ENCODE results near the gene SEC14L6.

The SEC14L6 gene

GRCh38 chr22:30531651-30532608 lies 14.6 kb downstream of the SEC14L6 start:
- no peak for FAIRE-seq

GRCh38 chr22:30526656-30527055 lies 19.9 kb downstream of the SEC14L6 start:
- no peak for FAIRE-seq

- no peak for FAIRE-seq
These were observed 22.7 kb downstream of the SEC14L6 start for GRCh38 chr22:30523646-30524489.

GRCh38 chr22:30521368-30522156 lies 25.0 kb downstream of the SEC14L6 start:
- FAIRE-seq = no peak

GRCh38 chr22:30519842-30520425 lies 26.6 kb downstream of the SEC14L6 start:
- FAIRE-seq = no peak

- no peak for FAIRE-seq
These were observed 29.8 kb downstream of the SEC14L6 start for GRCh38 chr22:30516731-30517130.

- no peak for FAIRE-seq
These were observed 30.3 kb downstream of the SEC14L6 start for GRCh38 chr22:30516273-30516672.

GRCh38 chr22:30514252-30514651 lies 32.3 kb downstream of the SEC14L6 start:
- no peak for FAIRE-seq

GRCh38 chr22:30513462-30513861 lies 33.1 kb downstream of the SEC14L6 start:
- FAIRE-seq = no peak

GRCh38 chr22:30511911-30512310 lies 34.6 kb downstream of the SEC14L6 start:
- no peak for FAIRE-seq

- FAIRE-seq = no peak
These were observed 35.4 kb downstream of the SEC14L6 start for GRCh38 chr22:30511109-30511508.

GRCh38 chr22:30508216-30508615 lies 38.3 kb downstream of the SEC14L6 start:
- FAIRE-seq = no peak

GRCh38 chr22:30507670-30508069 lies 38.9 kb downstream of the SEC14L6 start:
- FAIRE-seq = no peak

GRCh38 chr22:30506507-30506968 lies 40.0 kb downstream of the SEC14L6 start:
- FAIRE-seq = no peak

GRCh38 chr22:30503551-30503950 lies 43.0 kb downstream of the SEC14L6 start:
- no peak for FAIRE-seq

- FAIRE-seq = no peak
These were observed 43.6 kb downstream of the SEC14L6 start for GRCh38 chr22:30502911-30503310.

- no peak for FAIRE-seq
These were observed 44.4 kb downstream of the SEC14L6 start for GRCh38 chr22:30502153-30502552.

- FAIRE-seq = no peak
These were observed 45.9 kb downstream of the SEC14L6 start for GRCh38 chr22:30500628-30501027.

GRCh38 chr22:30497466-30498150 lies 48.9 kb downstream of the SEC14L6 start:
- no peak for FAIRE-seq

- FAIRE-seq = no peak
These were observed 51.3 kb downstream of the SEC14L6 start for GRCh38 chr22:30495041-30495784.

GRCh38 chr22:30492144-30492543 lies 54.4 kb downstream of the SEC14L6 start:
- no peak for FAIRE-seq

All from colon (tissue), 2 donors.